ENCODE results near the gene MOV10L1. TPM values are rescaled to one million over a fixed set of nuclear protein-coding genes. Genes with fewer than 3 reads are reported as not detected.

Gene MOV10L1
- total and polyA plus RNA-seq, 7 experiments from 2014 or later = not detected

GRCh38 chr22:50153756-50154140, 63.9 kb downstream of the MOV10L1 start:
- Mint-ChIP-seq H3K9me3 (no peaks in the 10 kb centered on the region), H3K36me3 (no peaks in the 10 kb centered on the region), H3K4me3 (no peak overlapping the region), H3K27me3 (peaks cover 0 to 10% (median 0%) of the 10 kb centered on the region in 5 donors), H3K4me1 (peaks cover 0 to 4% (median 0%) of the 10 kb centered on the region in 7 donors), H3K27ac (no peak overlapping the region)
- ATAC-seq (no peak), DNase-seq (no peak)
- Histone ChIP-seq H3K9me3 (ENCODE audit: control insufficient read depth in 2 of 3, low read length in 3 of 3) (no peaks in the 10 kb centered on the region), H3K27ac (ENCODE audit: low read depth, low read length) (no peak overlapping the region), H3K27me3 (ENCODE audit: control insufficient read depth in 2 of 2, insufficient read depth in 2 of 2, low read length in 2 of 2) (no peaks in the 10 kb centered on the region), H3K36me3 (ENCODE audit: control insufficient read depth in 2 of 3, insufficient read depth in 3 of 3, low read length in 3 of 3) (no peaks in the 10 kb centered on the region), H3K4me3 (ENCODE audit: low read length) (no peak overlapping the region), H3K4me1 (ENCODE audit: control insufficient read depth in 2 of 2, insufficient read depth in 2 of 2, low read length in 2 of 2) (no peaks in the 10 kb centered on the region)
- ChIA-PET POLR2A (no interaction called here), CTCF (no interaction called here)
- intact Hi-C loops (cut with micrococcal nuclease) = no loop called here

GRCh38 chr22:50157709-50158375, 68.0 kb downstream of the MOV10L1 start:
- H3K27me3 ChIP-seq (ENCODE audit: control insufficient read depth in 2 of 2, insufficient read depth in 2 of 2, low read length in 2 of 2) = no peaks in the 10 kb centered on the region
- intact Hi-C loops (cut with micrococcal nuclease) = no loop called here
- H3K36me3 Mint-ChIP-seq = no peaks in the 10 kb centered on the region
- DNase-seq (no peak), ATAC-seq (no peak)
- no peaks in the 10 kb centered on the region for H3K36me3 ChIP-seq (ENCODE audit: control insufficient read depth in 2 of 3, insufficient read depth in 3 of 3, low read length in 3 of 3)
- no peak overlapping the region for H3K27ac Mint-ChIP-seq
- no peak overlapping the region for H3K4me3 Mint-ChIP-seq
- H3K4me1 ChIP-seq (ENCODE audit: control insufficient read depth in 2 of 2, insufficient read depth in 2 of 2, low read length in 2 of 2) = no peaks in the 10 kb centered on the region
- H3K9me3 ChIP-seq (ENCODE audit: control insufficient read depth in 2 of 3, low read length in 3 of 3) = no peaks in the 10 kb centered on the region
- peaks cover 4 to 10% (median 8%) of the 10 kb centered on the region in 5 donors for H3K27me3 Mint-ChIP-seq
- peaks cover 0 to 2% (median 0%) of the 10 kb centered on the region in 11 donors for H3K9me3 Mint-ChIP-seq
- no peaks in the 10 kb centered on the region for H3K4me1 Mint-ChIP-seq
- ChIA-PET POLR2A (no interaction called here), CTCF (interaction anchor here (1.2 kb wide), 1 partner anchor 51 kb away, joined by 3 read pairs; no protein-coding TSS in a partner anchor)
- H3K27ac ChIP-seq (ENCODE audit: low read depth, low read length) = no peak overlapping the region
- no peak overlapping the region for H3K4me3 ChIP-seq (ENCODE audit: low read length)

GRCh38 chr22:50160947-50161346, 71.1 kb downstream of the MOV10L1 start:
- POLR2A ChIA-PET = interaction anchor here (0.5 kb wide), 1 partner anchor 82 kb away, joined by 3 read pairs; no protein-coding TSS in a partner anchor
- Mint-ChIP-seq H3K27me3 (peaks cover 4 to 17% (median 15%) of the 10 kb centered on the region in 5 donors), H3K27ac (no peak overlapping the region), H3K9me3 (peaks cover 0 to 2% (median 0%) of the 10 kb centered on the region in 11 donors), H3K4me3 (no peak overlapping the region), H3K36me3 (no peaks in the 10 kb centered on the region), H3K4me1 (no peaks in the 10 kb centered on the region)
- H3K36me3 ChIP-seq (ENCODE audit: control insufficient read depth in 2 of 3, insufficient read depth in 3 of 3, low read length in 3 of 3) = no peaks in the 10 kb centered on the region
- H3K27me3 ChIP-seq (ENCODE audit: control insufficient read depth in 2 of 2, insufficient read depth in 2 of 2, low read length in 2 of 2) = no peaks in the 10 kb centered on the region
- H3K9me3 ChIP-seq (ENCODE audit: control insufficient read depth in 2 of 3, low read length in 3 of 3) = no peaks in the 10 kb centered on the region
- intact Hi-C loops (cut with micrococcal nuclease) = no loop called here
- DNase-seq (no peak), ATAC-seq (no peak)
- H3K4me3 ChIP-seq (ENCODE audit: low read length) = no peak overlapping the region
- no peak overlapping the region for H3K27ac ChIP-seq (ENCODE audit: low read depth, low read length)
- CTCF ChIA-PET = interaction anchor here (0.7 kb wide), 1 partner anchor 479 kb away, joined by 3 read pairs; no protein-coding TSS in a partner anchor
- H3K4me1 ChIP-seq (ENCODE audit: control insufficient read depth in 2 of 2, insufficient read depth in 2 of 2, low read length in 2 of 2) = no peaks in the 10 kb centered on the region

- H3K27me3 ChIP-seq (ENCODE audit: control insufficient read depth in 2 of 2, insufficient read depth in 2 of 2, low read length in 2 of 2) = no peaks in the 10 kb centered on the region
- ATAC-seq = no peak
- CTCF ChIA-PET = no interaction called here
- Mint-ChIP-seq H3K27me3 (peaks cover 4 to 16% (median 14%) of the 10 kb centered on the region in 5 donors), H3K4me3 (no peak overlapping the region), H3K9me3 (peaks cover 0 to 2% (median 0%) of the 10 kb centered on the region in 11 donors), H3K27ac (no peak overlapping the region), H3K36me3 (no peaks in the 10 kb centered on the region), H3K4me1 (no peaks in the 10 kb centered on the region)
- H3K4me1 ChIP-seq (ENCODE audit: control insufficient read depth in 2 of 2, insufficient read depth in 2 of 2, low read length in 2 of 2) = no peaks in the 10 kb centered on the region
- intact Hi-C loops (cut with micrococcal nuclease) = no loop called here
- H3K9me3 ChIP-seq (ENCODE audit: control insufficient read depth in 2 of 3, low read length in 3 of 3) = no peaks in the 10 kb centered on the region
- no peaks in the 10 kb centered on the region for H3K36me3 ChIP-seq (ENCODE audit: control insufficient read depth in 2 of 3, insufficient read depth in 3 of 3, low read length in 3 of 3)
- no peak overlapping the region for H3K4me3 ChIP-seq (ENCODE audit: low read length)
- no peak overlapping the region for H3K27ac ChIP-seq (ENCODE audit: low read depth, low read length)
- POLR2A ChIA-PET = interaction anchor here (0.5 kb wide), 1 partner anchor 82 kb away, joined by 3 read pairs; no protein-coding TSS in a partner anchor
- DNase-seq = no peak
Measured at GRCh38 chr22:50161508-50162390, 71.9 kb downstream of the MOV10L1 start.

GRCh38 chr22:50162391-50162956, 72.7 kb downstream of the MOV10L1 start:
- H3K27me3 Mint-ChIP-seq = peaks cover 4 to 20% (median 13%) of the 10 kb centered on the region in 5 donors
- DNase-seq = no peak
- H3K9me3 Mint-ChIP-seq = peaks cover 0 to 2% (median 0%) of the 10 kb centered on the region in 11 donors
- no peaks in the 10 kb centered on the region for H3K4me1 Mint-ChIP-seq
- no peak for ATAC-seq
- Histone ChIP-seq H3K4me1 (ENCODE audit: control insufficient read depth in 2 of 2, insufficient read depth in 2 of 2, low read length in 2 of 2) (no peaks in the 10 kb centered on the region), H3K4me3 (ENCODE audit: low read length) (no peak overlapping the region), H3K27me3 (ENCODE audit: control insufficient read depth in 2 of 2, insufficient read depth in 2 of 2, low read length in 2 of 2) (no peaks in the 10 kb centered on the region), H3K27ac (ENCODE audit: low read depth, low read length) (no peak overlapping the region), H3K36me3 (ENCODE audit: control insufficient read depth in 2 of 3, insufficient read depth in 3 of 3, low read length in 3 of 3) (no peaks in the 10 kb centered on the region), H3K9me3 (ENCODE audit: control insufficient read depth in 2 of 3, low read length in 3 of 3) (no peaks in the 10 kb centered on the region)
- CTCF ChIA-PET = no interaction called here
- intact Hi-C loops (cut with micrococcal nuclease) = no loop called here
- no peaks in the 10 kb centered on the region for H3K36me3 Mint-ChIP-seq
- H3K4me3 Mint-ChIP-seq = no peak overlapping the region
- POLR2A ChIA-PET = no interaction called here
- peak overlapping the region in 1 of 9 donors; percentile 59 for H3K27ac Mint-ChIP-seq

GRCh38 chr22:50165436-50166123, 75.8 kb downstream of the MOV10L1 start:
- ATAC-seq = no peak
- Histone ChIP-seq H3K27ac (ENCODE audit: low read depth, low read length) (no peak overlapping the region), H3K4me3 (ENCODE audit: low read length) (no peak overlapping the region), H3K4me1 (ENCODE audit: control insufficient read depth in 2 of 2, insufficient read depth in 2 of 2, low read length in 2 of 2) (no peaks in the 10 kb centered on the region), H3K36me3 (ENCODE audit: control insufficient read depth in 2 of 3, insufficient read depth in 3 of 3, low read length in 3 of 3) (no peaks in the 10 kb centered on the region), H3K9me3 (ENCODE audit: control insufficient read depth in 2 of 3, low read length in 3 of 3) (no peaks in the 10 kb centered on the region), H3K27me3 (ENCODE audit: control insufficient read depth in 2 of 2, insufficient read depth in 2 of 2, low read length in 2 of 2) (peaks cover 0 to 4% of the 10 kb centered on the region in 2 donors)
- no peak for DNase-seq
- ChIA-PET POLR2A (no interaction called here), CTCF (no interaction called here)
- Mint-ChIP-seq H3K27me3 (peaks cover 18 to 33% (median 28%) of the 10 kb centered on the region in 5 donors), H3K4me3 (no peak overlapping the region), H3K4me1 (peaks cover 0 to 6% (median 0%) of the 10 kb centered on the region in 7 donors), H3K9me3 (peaks cover 0 to 2% (median 0%) of the 10 kb centered on the region in 11 donors), H3K36me3 (no peaks in the 10 kb centered on the region), H3K27ac (no peak overlapping the region)
- intact Hi-C loops (cut with micrococcal nuclease) = no loop called here

Data from naive thymus-derived CD4-positive, alpha-beta T cell (primary cell).